HK-2 (cell line): Measurements from ENCODE around the gene CLNK.

Source experiments
- DNase-seq: peaks from one replicate; pipeline ENCODE4 v3.0.0-alpha.2; 2018; ENCODE audit not compliant: unreplicated experiment

Gene CLNK

GRCh38 chr4:10456595-10457254 is 227.8 kb downstream of the CLNK start:
- peak; percentile 33 for DNase-seq

GRCh38 chr4:10456260-10456594 is 228.3 kb downstream of the CLNK start:
- no peak for DNase-seq

- DNase-seq, result no peak
Measured at GRCh38 chr4:10455133-10455532, 229.4 kb downstream of the CLNK start.

- DNase-seq, result no peak
Measured at GRCh38 chr4:10454726-10455125, 229.8 kb downstream of the CLNK start.

GRCh38 chr4:10454121-10454520 is 230.4 kb downstream of the CLNK start:
- no peak for DNase-seq

GRCh38 chr4:10448991-10449390 is 235.6 kb downstream of the CLNK start:
- DNase-seq, result no peak

GRCh38 chr4:10442976-10443375 is 241.6 kb downstream of the CLNK start:
- no peak for DNase-seq

GRCh38 chr4:10441512-10441911 is 243.1 kb downstream of the CLNK start:
- DNase-seq, result no peak

- DNase-seq, result no peak
Measured at GRCh38 chr4:10438924-10439323, 245.6 kb downstream of the CLNK start.

GRCh38 chr4:10437735-10438134 is 246.8 kb downstream of the CLNK start:
- no peak for DNase-seq
